ENCODE data around the gene NACC2. TPM values are rescaled to one million over a fixed set of nuclear protein-coding genes. Genes with fewer than 3 reads are reported as not detected.

NACC2 gene
- total and polyA plus RNA-seq, 10 of the 15 experiments (the other 5 are each of a cell fraction or from before 2014, with no cell fraction given), result 0.66 to 14.7 (median 3.5) TPM

DNA sequence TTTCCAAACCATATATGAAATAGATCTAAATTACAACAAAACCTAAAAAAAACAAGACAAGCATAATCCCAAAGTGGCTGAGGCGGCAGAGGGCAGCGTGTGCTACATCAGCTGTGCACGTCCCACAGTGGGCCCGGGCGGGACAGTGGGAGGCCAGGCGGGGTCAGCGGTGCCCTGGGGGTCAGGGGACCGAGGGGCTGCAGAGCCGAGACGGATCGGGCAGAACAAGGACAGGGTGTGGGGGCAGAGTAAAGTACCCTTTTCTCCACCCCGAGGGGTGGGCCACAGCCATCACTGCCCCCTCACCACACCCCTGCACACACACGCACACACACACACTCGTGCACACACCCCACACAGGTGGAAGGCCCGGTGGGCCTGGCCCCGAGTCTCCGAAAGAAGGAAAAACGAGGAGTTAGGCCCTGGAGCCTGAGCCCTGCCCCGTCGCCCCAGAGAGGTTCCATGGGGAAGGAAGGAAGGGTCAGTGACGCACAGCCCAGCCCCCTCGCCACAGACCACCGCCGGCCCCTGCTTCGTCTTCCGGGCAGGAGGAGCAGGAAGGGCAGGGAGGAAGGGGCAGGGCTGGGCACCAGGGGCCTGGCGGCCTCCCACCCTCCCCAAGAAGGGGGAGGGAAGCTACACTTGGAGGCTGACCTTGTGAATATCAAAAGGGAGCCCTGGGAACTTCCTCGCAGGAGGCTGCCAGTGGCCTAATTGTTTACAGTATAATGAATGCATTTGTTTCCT, 84.3 kb downstream of the NACC2 start (continued):
- TF ChIP-seq HCFC1 (IDR thresholded peaks at IDR 0.05; ENCODE audit: low read length), result no peak
- no peak for TF ChIP-seq SMARCA5 (IDR thresholded peaks at IDR 0.05)
- no peak for TF ChIP-seq IKZF2 (IDR thresholded peaks at IDR 0.05)
- TF ChIP-seq SUPT20H (IDR thresholded peaks at IDR 0.05; ENCODE audit: borderline replicate concordance, control insufficient read depth, low read depth, low read length), result no peak
- no peak for TF ChIP-seq ASH2L (IDR thresholded peaks at IDR 0.05; ENCODE audit: borderline replicate concordance, low read depth)
- TF ChIP-seq ZZZ3 (IDR thresholded peaks at IDR 0.05; ENCODE audit: control insufficient read depth, insufficient read length, low read depth), result no peak

DNA sequence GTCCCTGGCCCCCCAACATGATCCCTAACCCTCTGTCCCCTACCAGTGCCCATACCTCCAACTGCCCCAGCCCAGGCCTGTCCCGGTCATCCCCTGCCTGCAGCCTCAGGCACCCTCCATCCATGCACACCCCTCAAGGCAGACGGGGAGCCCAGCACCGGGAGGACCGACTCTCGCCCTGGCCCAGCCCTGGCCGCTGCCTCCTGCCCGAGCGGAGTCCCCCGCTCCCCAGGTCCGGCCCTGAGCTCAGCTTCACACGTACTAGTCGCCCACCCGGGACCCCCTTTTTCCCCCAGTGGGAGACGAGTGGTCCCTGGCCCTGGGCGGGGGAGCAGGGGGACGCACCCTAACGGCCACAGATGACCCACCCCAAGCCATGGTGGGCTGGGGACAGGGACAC, 84.9 kb downstream of the NACC2 start:
- Histone ChIP-seq H4K20me1 (ENCODE audit: control insufficient read depth, insufficient read depth) (no peaks in the 10 kb centered on the region; the same call in 1 of the 2 replicates), H3K36me3 (ENCODE audit: control insufficient read depth in 2 of 2, insufficient read depth in 2 of 2, low read length in 1 of 2) (peaks cover 0 to 9% of the 10 kb centered on the region in 2 experiments; a peak in 2 of 4 replicates), H3K27ac (ENCODE audit: control insufficient read depth, insufficient read depth) (no peak overlapping the region), H3K9ac (ENCODE audit: control insufficient read depth, insufficient read depth, low read length) (no peak overlapping the region), H3K4me3 (no peak overlapping the region), H3K9me3 (replicated peaks; ENCODE audit: control insufficient read depth, insufficient read depth, low read length) (no peaks in the 10 kb centered on the region; the same call in 2 of the 3 replicates), H3K79me2 (ENCODE audit: control insufficient read depth, insufficient read depth, low read length) (no peaks in the 10 kb centered on the region), H2AFZ (ENCODE audit: control insufficient read depth, low read depth, low read length) (no peak overlapping the region), H3K4me1 (ENCODE audit: control insufficient read depth, insufficient read depth, low read length) (no peaks in the 10 kb centered on the region), H3K27me3 (replicated peaks in 1 of 2; ENCODE audit: control insufficient read depth in 2 of 2, insufficient read depth in 2 of 2, low read length in 1 of 2) (no peaks in the 10 kb centered on the region), H3K4me2 (ENCODE audit: control insufficient read depth, insufficient read depth) (no peak overlapping the region)
- ATAC-seq, result no peak
- CTCF ChIA-PET, result no interaction called here
- SMC1A ChIA-PET (ENCODE audit: uncharacterized antibody, unreplicated experiment), result no interaction called here
- no peak for FAIRE-seq
- POLR2A ChIA-PET, result no interaction called here
- RAD21 ChIA-PET (ENCODE audit: unreplicated experiment), result no interaction called here
- no TSS peak for BruUV-seq (replicated peaks)
- 82% methylated on average over 14 of the region's 17 CpGs for WGBS (ENCODE audit: insufficient coverage, insufficient replicate concordance, low lambda C conversion rate, missing lambda C conversion rate)
- intact Hi-C loops (cut with micrococcal nuclease; ENCODE audit: unreplicated experiment), result no loop called here
- no peak for DNase-seq (ENCODE audit: low read depth, low spot score)
- in situ Hi-C loops (cut with MboI), result no loop called here
- TF ChIP-seq, protein P1, sequence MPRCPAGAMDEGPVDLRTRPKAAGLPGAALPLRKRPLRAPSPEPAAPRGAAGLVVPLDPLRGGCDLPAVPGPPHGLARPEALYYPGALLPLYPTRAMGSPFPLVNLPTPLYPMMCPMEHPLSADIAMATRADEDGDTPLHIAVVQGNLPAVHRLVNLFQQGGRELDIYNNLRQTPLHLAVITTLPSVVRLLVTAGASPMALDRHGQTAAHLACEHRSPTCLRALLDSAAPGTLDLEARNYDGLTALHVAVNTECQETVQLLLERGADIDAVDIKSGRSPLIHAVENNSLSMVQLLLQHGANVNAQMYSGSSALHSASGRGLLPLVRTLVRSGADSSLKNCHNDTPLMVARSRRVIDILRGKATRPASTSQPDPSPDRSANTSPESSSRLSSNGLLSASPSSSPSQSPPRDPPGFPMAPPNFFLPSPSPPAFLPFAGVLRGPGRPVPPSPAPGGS (IDR thresholded peaks at IDR 0.05; ENCODE audit: borderline replicate concordance, insufficient read depth, low read depth, low read length, poor library complexity, severe bottlenecking), result no peak
- TF ChIP-seq ZSCAN29 (IDR thresholded peaks at IDR 0.05), result no peak
- TF ChIP-seq BCL11A (IDR thresholded peaks at IDR 0.05; ENCODE audit: low read depth, low read length), result no peak
- no peak for TF ChIP-seq SP1 (IDR thresholded peaks at IDR 0.05; ENCODE audit: low read depth, low read length)
- TF ChIP-seq, protein P2, sequence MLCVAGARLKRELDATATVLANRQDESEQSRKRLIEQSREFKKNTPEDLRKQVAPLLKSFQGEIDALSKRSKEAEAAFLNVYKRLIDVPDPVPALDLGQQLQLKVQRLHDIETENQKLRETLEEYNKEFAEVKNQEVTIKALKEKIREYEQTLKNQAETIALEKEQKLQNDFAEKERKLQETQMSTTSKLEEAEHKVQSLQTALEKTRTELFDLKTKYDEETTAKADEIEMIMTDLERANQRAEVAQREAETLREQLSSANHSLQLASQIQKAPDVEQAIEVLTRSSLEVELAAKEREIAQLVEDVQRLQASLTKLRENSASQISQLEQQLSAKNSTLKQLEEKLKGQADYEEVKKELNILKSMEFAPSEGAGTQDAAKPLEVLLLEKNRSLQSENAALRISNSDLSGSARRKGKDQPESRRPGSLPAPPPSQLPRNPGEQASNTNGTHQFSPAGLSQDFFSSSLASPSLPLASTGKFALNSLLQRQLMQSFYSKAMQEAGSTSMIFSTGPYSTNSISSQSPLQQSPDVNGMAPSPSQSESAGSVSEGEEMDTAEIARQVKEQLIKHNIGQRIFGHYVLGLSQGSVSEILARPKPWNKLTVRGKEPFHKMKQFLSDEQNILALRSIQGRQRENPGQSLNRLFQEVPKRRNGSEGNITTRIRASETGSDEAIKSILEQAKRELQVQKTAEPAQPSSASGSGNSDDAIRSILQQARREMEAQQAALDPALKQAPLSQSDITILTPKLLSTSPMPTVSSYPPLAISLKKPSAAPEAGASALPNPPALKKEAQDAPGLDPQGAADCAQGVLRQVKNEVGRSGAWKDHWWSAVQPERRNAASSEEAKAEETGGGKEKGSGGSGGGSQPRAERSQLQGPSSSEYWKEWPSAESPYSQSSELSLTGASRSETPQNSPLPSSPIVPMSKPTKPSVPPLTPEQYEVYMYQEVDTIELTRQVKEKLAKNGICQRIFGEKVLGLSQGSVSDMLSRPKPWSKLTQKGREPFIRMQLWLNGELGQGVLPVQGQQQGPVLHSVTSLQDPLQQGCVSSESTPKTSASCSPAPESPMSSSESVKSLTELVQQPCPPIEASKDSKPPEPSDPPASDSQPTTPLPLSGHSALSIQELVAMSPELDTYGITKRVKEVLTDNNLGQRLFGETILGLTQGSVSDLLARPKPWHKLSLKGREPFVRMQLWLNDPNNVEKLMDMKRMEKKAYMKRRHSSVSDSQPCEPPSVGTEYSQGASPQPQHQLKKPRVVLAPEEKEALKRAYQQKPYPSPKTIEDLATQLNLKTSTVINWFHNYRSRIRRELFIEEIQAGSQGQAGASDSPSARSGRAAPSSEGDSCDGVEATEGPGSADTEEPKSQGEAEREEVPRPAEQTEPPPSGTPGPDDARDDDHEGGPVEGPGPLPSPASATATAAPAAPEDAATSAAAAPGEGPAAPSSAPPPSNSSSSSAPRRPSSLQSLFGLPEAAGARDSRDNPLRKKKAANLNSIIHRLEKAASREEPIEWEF (IDR thresholded peaks at IDR 0.05; ENCODE audit: insufficient replicate concordance, low read depth, low read length), result no peak
- no peak for TF ChIP-seq CBX5 (IDR thresholded peaks at IDR 0.05; ENCODE audit: low read depth)
- TF ChIP-seq LARP7 (IDR thresholded peaks at IDR 0.05), result no peak
- TF ChIP-seq CBFB (IDR thresholded peaks at IDR 0.05; ENCODE audit: low read depth), result no peak

Measured in GM12878 (cell line).